ENCODE measurements around the gene SERPINA5.

SERPINA5 gene

GRCh38 chr14:94540031-94540794 lies 41.0 kb upstream of the SERPINA5 start:
- FAIRE-seq = no peak
- TF ChIP-seq, protein P1, sequence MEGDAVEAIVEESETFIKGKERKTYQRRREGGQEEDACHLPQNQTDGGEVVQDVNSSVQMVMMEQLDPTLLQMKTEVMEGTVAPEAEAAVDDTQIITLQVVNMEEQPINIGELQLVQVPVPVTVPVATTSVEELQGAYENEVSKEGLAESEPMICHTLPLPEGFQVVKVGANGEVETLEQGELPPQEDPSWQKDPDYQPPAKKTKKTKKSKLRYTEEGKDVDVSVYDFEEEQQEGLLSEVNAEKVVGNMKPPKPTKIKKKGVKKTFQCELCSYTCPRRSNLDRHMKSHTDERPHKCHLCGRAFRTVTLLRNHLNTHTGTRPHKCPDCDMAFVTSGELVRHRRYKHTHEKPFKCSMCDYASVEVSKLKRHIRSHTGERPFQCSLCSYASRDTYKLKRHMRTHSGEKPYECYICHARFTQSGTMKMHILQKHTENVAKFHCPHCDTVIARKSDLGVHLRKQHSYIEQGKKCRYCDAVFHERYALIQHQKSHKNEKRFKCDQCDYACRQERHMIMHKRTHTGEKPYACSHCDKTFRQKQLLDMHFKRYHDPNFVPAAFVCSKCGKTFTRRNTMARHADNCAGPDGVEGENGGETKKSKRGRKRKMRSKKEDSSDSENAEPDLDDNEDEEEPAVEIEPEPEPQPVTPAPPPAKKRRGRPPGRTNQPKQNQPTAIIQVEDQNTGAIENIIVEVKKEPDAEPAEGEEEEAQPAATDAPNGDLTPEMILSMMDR (IDR thresholded peaks at IDR 0.05; ENCODE audit: insufficient read depth, missing control alignments) = no peak

GRCh38 chr14:94541234-94541975 lies 39.8 kb upstream of the SERPINA5 start:
- TF ChIP-seq, protein P1 (IDR thresholded peaks at IDR 0.05; ENCODE audit: insufficient read depth, missing control alignments) = no peak
- DNase-seq (ENCODE audit: insufficient read length, low spot score) = no peak
- FAIRE-seq = no peak

More at GRCh38 chr14:94540031-94540794, 41.0 kb upstream of the SERPINA5 start:
- no peak for DNase-seq (ENCODE audit: insufficient read length, low spot score)

GRCh38 chr14:94542111-94542810 lies 39.0 kb upstream of the SERPINA5 start:
- no peak for DNase-seq (ENCODE audit: insufficient read length, low spot score)

DNA sequence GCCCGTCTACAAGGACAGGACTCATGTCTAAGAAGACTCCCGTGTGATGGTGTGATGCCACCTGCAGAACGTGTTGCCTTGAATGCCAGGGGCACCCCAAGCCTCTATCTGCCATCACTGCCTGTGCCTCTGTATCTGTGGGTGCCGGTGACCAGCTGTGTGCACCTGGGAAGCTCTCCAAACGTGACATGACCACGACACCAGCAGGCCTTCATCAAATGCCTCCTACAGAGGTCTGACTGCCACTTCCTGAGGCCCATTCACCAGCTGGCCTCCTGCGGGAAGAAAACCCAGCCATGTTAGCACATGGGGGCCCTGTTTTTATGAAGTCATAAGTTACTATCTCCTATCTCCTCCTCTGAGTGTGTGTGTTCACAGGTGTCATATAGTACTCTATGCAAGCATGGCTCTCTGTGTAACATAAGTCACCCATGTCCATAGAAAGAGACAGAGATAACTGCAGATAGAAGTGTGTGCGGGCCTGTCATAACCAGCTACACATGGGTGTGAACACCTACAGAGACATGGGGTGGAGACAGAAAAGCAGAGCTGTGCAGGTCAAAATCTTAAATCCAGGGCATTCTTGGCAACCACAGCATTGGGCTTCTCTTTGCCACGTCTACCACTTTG lies 38.3 kb upstream of the SERPINA5 start:
- DNase-seq (ENCODE audit: insufficient read length, low spot score) (no peak), FAIRE-seq (no peak)

More at GRCh38 chr14:94542111-94542810, 39.0 kb upstream of the SERPINA5 start:
- TF ChIP-seq, protein P1 (IDR thresholded peaks at IDR 0.05; ENCODE audit: insufficient read depth, missing control alignments) = no peak
- no peak for FAIRE-seq

GRCh38 chr14:94543449-94544124 lies 37.6 kb upstream of the SERPINA5 start:
- no peak for FAIRE-seq
- DNase-seq (ENCODE audit: insufficient read length, low spot score) = no peak
- TF ChIP-seq, protein P1 (IDR thresholded peaks at IDR 0.05; ENCODE audit: insufficient read depth, missing control alignments) = no peak

More for the DNA sequence above, 38.3 kb upstream of the SERPINA5 start:
- TF ChIP-seq, protein P1 (IDR thresholded peaks at IDR 0.05; ENCODE audit: insufficient read depth, missing control alignments) = no peak

DNA sequence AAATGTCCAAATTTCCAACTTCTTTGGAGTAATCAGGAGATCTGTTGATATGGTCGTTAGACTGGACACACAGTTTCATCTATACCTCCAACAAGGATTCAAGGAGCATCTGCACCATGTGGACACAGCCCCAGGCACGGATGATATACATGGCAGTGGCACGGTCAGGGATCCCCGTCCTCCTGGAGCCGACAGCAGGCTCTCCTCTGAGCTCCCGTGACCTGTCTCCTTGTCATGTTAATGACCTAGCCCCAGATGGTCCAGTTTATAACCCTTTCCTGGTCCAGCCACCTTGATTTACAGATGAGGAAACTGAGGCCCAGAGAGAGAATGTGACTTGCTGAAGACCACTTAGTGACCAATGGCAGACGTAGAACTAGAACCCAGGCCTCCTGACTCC lies 36.5 kb upstream of the SERPINA5 start:
- DNase-seq (ENCODE audit: insufficient read length, low spot score) = no peak
- FAIRE-seq = no peak
- TF ChIP-seq, protein P1 (IDR thresholded peaks at IDR 0.05; ENCODE audit: insufficient read depth, missing control alignments) = no peak

All from D721Med (cell line).